ENCODE results near the gene DLGAP1. TPM values are rescaled to one million over a fixed set of nuclear protein-coding genes. Genes with fewer than 3 reads are reported as not detected.
"Not testable (repeated sequence)": the region's sequence is repeated elsewhere in the genome, so short reads cannot be mapped to it uniquely, and the experiment has no call there.

Gene DLGAP1
- total RNA-seq, 1 donor from 2014 or later, result 0.86 TPM

- intact Hi-C loops (cut with micrococcal nuclease), result no loop called here
Observed at GRCh38 chr18:4101009-4101408, 354.1 kb downstream of the DLGAP1 start.

- intact Hi-C loops (cut with micrococcal nuclease), result no loop called here
Observed at GRCh38 chr18:4096486-4096885, 358.6 kb downstream of the DLGAP1 start.

GRCh38 chr18:4093676-4094075 lies 361.4 kb downstream of the DLGAP1 start:
- intact Hi-C loops (cut with micrococcal nuclease), result no loop called here

GRCh38 chr18:4084382-4084900 lies 370.7 kb downstream of the DLGAP1 start:
- intact Hi-C loops (cut with micrococcal nuclease), result no loop called here

GRCh38 chr18:4078246-4078645 lies 376.9 kb downstream of the DLGAP1 start:
- intact Hi-C loops (cut with micrococcal nuclease), result no loop called here

- intact Hi-C loops (cut with micrococcal nuclease), result no loop called here
Observed at GRCh38 chr18:4077721-4078120, 377.4 kb downstream of the DLGAP1 start.

GRCh38 chr18:4077204-4077603 lies 377.9 kb downstream of the DLGAP1 start:
- intact Hi-C loops (cut with micrococcal nuclease), result no loop called here

- intact Hi-C loops (cut with micrococcal nuclease), result no loop called here
Observed at GRCh38 chr18:4074647-4075046, 380.5 kb downstream of the DLGAP1 start.

- intact Hi-C loops (cut with micrococcal nuclease), result no loop called here
Observed at GRCh38 chr18:4069183-4069582, 385.9 kb downstream of the DLGAP1 start.

GRCh38 chr18:4068552-4069158 lies 386.5 kb downstream of the DLGAP1 start:
- intact Hi-C loops (cut with micrococcal nuclease), result loop anchor here (1.0 kb wide), 2 partner anchors 297 to 787 kb away; no protein-coding TSS in a partner anchor

- intact Hi-C loops (cut with micrococcal nuclease), result no loop called here
Observed at GRCh38 chr18:4063545-4063944, 391.6 kb downstream of the DLGAP1 start.

- intact Hi-C loops (cut with micrococcal nuclease), result no loop called here
Observed at GRCh38 chr18:4060427-4061281, 394.5 kb downstream of the DLGAP1 start.

- intact Hi-C loops (cut with micrococcal nuclease), result no loop called here
Observed at GRCh38 chr18:4058179-4058578, 396.9 kb downstream of the DLGAP1 start.

- intact Hi-C loops (cut with micrococcal nuclease), result no loop called here
Observed at GRCh38 chr18:4040391-4041092, 414.6 kb downstream of the DLGAP1 start.

- intact Hi-C loops (cut with micrococcal nuclease), result no loop called here
Observed at GRCh38 chr18:4035521-4035920, 419.6 kb downstream of the DLGAP1 start.

GRCh38 chr18:4034815-4035214 lies 420.3 kb downstream of the DLGAP1 start:
- intact Hi-C loops (cut with micrococcal nuclease), result not testable (repeated sequence)

- intact Hi-C loops (cut with micrococcal nuclease), result no loop called here
Observed at GRCh38 chr18:4026542-4026941, 428.6 kb downstream of the DLGAP1 start.

- intact Hi-C loops (cut with micrococcal nuclease), result no loop called here
Observed at GRCh38 chr18:4024702-4025101, 430.4 kb downstream of the DLGAP1 start.

- intact Hi-C loops (cut with micrococcal nuclease), result not testable (repeated sequence)
Observed at GRCh38 chr18:4022749-4023148, 432.4 kb downstream of the DLGAP1 start.

- intact Hi-C loops (cut with micrococcal nuclease), result no loop called here
Observed at GRCh38 chr18:4020026-4020425, 435.1 kb downstream of the DLGAP1 start.

GRCh38 chr18:4017480-4017879 lies 437.6 kb downstream of the DLGAP1 start:
- intact Hi-C loops (cut with micrococcal nuclease), result no loop called here
